ENCODE data around the gene DIPK1A.

DNA sequence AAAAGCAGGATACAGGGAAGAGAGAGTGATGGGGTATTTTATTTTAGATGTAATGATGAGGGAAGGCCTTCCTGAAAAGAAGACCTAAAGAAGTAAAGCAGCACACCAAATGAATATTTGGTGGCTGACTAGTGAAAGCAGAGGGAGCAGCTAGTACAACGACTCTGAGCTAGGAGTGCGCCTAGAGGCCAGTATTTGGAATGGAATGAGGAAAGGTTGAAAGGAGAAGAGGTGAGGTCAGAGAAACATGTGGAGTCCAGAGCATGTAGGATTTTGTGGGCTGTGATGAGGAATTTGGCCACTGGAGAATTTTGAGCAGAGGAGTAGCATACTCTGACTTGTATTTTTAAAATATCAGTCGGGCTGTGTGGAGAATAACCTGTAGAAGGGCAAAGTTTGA, 141.2 kb downstream of the DIPK1A start:
- TF ChIP-seq NFE2L2 (conservative IDR thresholded peaks at IDR 0.05; ENCODE audit: low read length) = no peak
- TF ChIP-seq, protein P1, sequence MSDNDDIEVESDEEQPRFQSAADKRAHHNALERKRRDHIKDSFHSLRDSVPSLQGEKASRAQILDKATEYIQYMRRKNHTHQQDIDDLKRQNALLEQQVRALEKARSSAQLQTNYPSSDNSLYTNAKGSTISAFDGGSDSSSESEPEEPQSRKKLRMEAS (IDR thresholded peaks at IDR 0.05) = no peak
